Rectal smooth muscle tissue (tissue), 1 donor: ENCODE data around the gene TESK2.
"Not testable (repeated sequence)": the region's sequence is repeated elsewhere in the genome, so short reads cannot be mapped to it uniquely, and the experiment has no call there.

Experiments
- H3K27ac ChIP-seq: one replicate; pipeline ENCODE4 v1.7.0; 2013; ENCODE audit warnings: low read depth, low read length, inconsistent platforms
- H3K27me3 ChIP-seq: one replicate; pipeline ENCODE4 v1.7.0; 2013; ENCODE audit warnings: low read length; ENCODE audit not compliant: control insufficient read depth, insufficient read depth
- H3K36me3 ChIP-seq: one replicate; pipeline ENCODE4 v1.7.0; 2013; ENCODE audit warnings: low read length; ENCODE audit not compliant: control insufficient read depth, insufficient read depth
- H3K4me1 ChIP-seq: one replicate; pipeline ENCODE4 v1.7.0; 2013; ENCODE audit warnings: low read length; ENCODE audit not compliant: control insufficient read depth, insufficient read depth
- H3K4me3 ChIP-seq: one replicate; pipeline ENCODE4 v1.7.0; 2013; ENCODE audit warnings: low read length
- H3K9ac ChIP-seq: one replicate; pipeline ENCODE4 v1.7.0; 2013; ENCODE audit warnings: low read length

Gene TESK2

DNA sequence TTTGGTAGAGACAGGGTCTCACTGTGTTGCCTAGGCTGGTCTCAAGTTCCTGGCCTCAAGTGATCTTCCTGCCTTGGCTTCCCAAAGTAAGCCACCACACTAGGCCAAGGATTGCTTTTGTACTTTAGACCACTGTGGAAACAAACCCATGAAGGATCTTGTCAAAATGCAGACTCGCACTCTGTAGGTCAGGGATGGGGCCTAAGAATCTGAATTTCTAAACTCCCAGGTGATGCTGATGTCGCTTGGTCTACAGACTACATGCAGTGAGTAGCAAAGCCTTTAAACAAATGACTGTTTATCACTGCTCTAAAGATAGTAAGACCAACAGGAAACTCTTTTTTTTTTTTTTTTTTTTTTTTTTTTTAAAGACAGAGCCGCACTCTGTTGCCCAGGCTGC is 96.6 kb downstream of the TESK2 start:
- no peaks in the 10 kb centered on the region for H3K27me3 ChIP-seq
- H3K4me3 ChIP-seq, result no peak overlapping the region
- no peak overlapping the region for H3K9ac ChIP-seq
- H3K27ac ChIP-seq, result no peak overlapping the region
- H3K36me3 ChIP-seq, result no peaks in the 10 kb centered on the region
- H3K4me1 ChIP-seq, result no peaks in the 10 kb centered on the region

DNA sequence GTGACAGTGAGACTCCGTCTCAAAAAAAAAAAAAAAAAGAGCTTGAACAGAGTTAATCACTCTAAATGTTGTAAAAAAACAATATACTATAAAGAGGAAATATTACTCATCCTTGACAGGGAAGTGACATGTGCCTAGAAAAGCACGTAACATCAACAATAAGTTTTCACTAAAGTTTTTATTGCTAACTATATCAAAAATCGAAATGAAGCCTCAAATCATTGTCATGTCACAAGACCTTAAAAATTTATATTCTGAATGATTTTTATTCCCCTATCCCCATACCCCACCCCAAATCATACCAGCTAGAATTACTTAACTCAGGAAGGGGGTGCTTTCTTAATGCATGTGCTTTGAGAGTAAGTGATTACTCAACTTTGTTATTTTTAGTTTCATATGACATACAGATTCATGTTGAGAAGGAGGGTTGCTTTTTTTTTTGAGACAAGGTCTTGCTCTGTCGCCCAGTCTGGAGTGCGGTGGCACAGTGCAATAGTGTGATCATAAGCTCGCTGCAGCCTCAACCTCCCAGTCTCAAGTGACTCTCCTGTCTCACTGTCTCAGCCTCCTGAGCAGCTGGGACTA is 97.2 kb downstream of the TESK2 start:
- Histone ChIP-seq H3K27me3 (no peaks in the 10 kb centered on the region), H3K4me1 (no peaks in the 10 kb centered on the region), H3K9ac (no peak overlapping the region), H3K27ac (no peak overlapping the region), H3K36me3 (no peaks in the 10 kb centered on the region), H3K4me3 (no peak overlapping the region)

- no peaks in the 10 kb centered on the region for H3K27me3 ChIP-seq
- no peak overlapping the region for H3K9ac ChIP-seq
- no peaks in the 10 kb centered on the region for H3K36me3 ChIP-seq
- H3K27ac ChIP-seq, result no peak overlapping the region
- no peaks in the 10 kb centered on the region for H3K4me1 ChIP-seq
- no peak overlapping the region for H3K4me3 ChIP-seq
These were observed 104.7 kb downstream of the TESK2 start for GRCh38 chr1:45386219-45386618.

DNA sequence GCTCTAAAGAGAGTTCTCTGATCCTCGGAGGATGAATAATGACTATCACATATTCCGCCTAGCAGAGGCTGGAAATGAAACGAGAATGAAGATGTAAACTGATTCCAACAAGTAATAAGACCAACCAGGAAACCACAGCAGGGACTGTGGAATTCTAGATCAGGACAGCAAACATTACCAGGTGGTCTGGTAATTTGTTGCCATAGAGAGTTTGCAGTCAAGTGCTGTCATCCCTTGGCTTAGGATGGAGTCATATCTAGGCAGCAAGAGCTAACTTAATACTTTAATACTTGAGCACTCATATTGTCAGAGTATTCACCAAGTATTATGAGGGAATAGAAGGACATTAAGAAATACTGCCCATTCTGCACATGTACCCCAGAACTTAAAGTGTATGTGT is 105.7 kb downstream of the TESK2 start:
- no peaks in the 10 kb centered on the region for H3K4me1 ChIP-seq
- H3K9ac ChIP-seq, result no peak overlapping the region
- H3K36me3 ChIP-seq, result no peaks in the 10 kb centered on the region
- H3K27me3 ChIP-seq, result no peaks in the 10 kb centered on the region
- H3K27ac ChIP-seq, result no peak overlapping the region
- no peak overlapping the region for H3K4me3 ChIP-seq

GRCh38 chr1:45384213-45384612 is 106.8 kb downstream of the TESK2 start:
- not testable (repeated sequence) for H3K9ac ChIP-seq, H3K27me3 ChIP-seq

GRCh38 chr1:45383191-45383590 is 107.8 kb downstream of the TESK2 start:
- Histone ChIP-seq H3K9ac (no peak overlapping the region), H3K4me1 (no peaks in the 10 kb centered on the region), H3K4me3 (no peak overlapping the region), H3K27ac (no peak overlapping the region), H3K36me3 (no peaks in the 10 kb centered on the region), H3K27me3 (no peaks in the 10 kb centered on the region)

More at GRCh38 chr1:45384213-45384612, 106.8 kb downstream of the TESK2 start:
- H3K36me3 ChIP-seq, H3K4me1 ChIP-seq, H3K4me3 ChIP-seq, H3K27ac ChIP-seq: not testable (repeated sequence)

DNA sequence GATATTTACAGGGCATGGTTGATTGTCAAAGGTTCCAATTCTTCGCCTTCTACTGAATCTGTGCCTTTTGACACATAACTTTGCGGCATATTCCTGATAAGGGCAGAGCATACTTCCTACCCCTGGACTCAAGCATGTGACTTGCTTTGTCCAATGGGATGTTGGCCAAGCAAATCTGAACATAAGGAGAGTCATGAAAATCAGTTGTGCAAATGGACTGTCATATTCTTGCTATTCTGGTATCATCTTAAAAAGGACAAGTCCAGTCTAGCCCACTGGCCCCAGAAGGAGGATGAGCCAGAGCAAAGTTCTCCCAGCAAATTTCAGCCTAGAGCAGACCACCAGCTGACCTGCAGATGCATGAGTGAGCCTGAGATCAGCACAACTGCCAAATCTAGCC is 109.7 kb downstream of the TESK2 start:
- no peaks in the 10 kb centered on the region for H3K36me3 ChIP-seq
- H3K27me3 ChIP-seq, result no peaks in the 10 kb centered on the region
- H3K4me1 ChIP-seq, result no peaks in the 10 kb centered on the region
- no peak overlapping the region for H3K4me3 ChIP-seq
- no peak overlapping the region for H3K27ac ChIP-seq
- H3K9ac ChIP-seq, result no peak overlapping the region

DNA sequence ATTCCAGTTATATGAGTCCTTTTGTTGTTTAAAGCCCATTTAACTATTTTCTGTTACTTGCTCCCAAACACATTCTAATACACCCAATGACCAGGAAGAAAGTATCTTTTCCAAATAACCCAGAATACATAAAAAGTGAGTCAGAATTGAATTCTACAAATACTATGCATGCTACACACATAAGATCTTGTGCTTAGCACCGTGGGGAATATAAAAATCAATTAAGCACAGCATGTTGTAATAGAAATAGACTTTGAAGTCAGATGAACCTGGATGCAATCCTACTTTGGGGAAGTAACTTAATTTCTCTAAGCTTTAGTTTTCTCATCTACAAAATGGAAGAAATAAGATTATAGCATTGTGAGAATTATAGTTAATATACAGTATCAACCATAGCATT is 110.2 kb downstream of the TESK2 start:
- no peaks in the 10 kb centered on the region for H3K4me1 ChIP-seq
- no peak overlapping the region for H3K27ac ChIP-seq

DNA sequence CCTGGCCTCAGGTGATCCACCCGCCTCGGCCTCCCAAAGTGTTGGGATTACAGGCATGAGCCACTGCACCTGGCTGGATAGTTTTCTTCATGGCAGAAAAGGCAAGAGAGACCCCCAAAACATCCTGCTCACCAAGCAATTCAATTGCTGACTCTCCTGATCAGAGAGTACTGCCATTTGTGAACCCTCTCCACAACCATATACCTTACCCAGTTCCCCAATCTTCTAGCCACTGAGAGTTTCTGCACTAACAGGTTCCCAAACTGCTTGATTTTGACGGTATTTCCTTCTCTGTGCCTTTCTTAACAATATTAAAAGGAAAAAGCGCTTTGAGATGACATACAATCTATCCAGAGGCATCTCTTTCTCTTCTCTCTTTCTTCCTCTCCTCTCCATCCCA is 110.8 kb downstream of the TESK2 start:
- no peak overlapping the region for H3K9ac ChIP-seq
- no peaks in the 10 kb centered on the region for H3K4me1 ChIP-seq
- no peak overlapping the region for H3K4me3 ChIP-seq
- no peak overlapping the region for H3K27ac ChIP-seq
- no peaks in the 10 kb centered on the region for H3K27me3 ChIP-seq
- H3K36me3 ChIP-seq, result no peaks in the 10 kb centered on the region

More for the DNA sequence above, 110.2 kb downstream of the TESK2 start:
- H3K36me3 ChIP-seq, result no peaks in the 10 kb centered on the region
- H3K9ac ChIP-seq, result no peak overlapping the region
- no peak overlapping the region for H3K4me3 ChIP-seq
- H3K27me3 ChIP-seq, result no peaks in the 10 kb centered on the region

DNA sequence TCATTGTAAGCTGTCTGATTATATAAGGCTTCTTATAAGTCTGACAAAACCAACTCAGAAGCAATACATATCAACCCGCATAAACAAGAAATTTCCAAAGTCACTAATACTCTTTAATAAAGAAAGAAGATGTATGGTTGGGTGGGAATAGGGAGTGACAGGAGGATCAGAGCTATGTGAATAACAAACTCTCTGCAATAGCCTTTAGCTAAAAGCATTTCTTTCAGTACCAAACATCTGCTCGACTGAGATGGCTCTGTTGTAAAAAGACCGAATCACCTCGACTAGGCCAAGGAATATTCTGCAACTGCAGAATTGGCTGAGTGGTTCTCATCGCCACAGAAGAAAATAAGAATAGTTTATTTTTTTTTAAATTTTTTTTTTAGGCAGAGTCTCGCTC is 111.4 kb downstream of the TESK2 start:
- Histone ChIP-seq H3K9ac (no peak overlapping the region), H3K4me3 (no peak overlapping the region), H3K4me1 (no peaks in the 10 kb centered on the region), H3K27me3 (no peaks in the 10 kb centered on the region), H3K36me3 (no peaks in the 10 kb centered on the region), H3K27ac (no peak overlapping the region)

DNA sequence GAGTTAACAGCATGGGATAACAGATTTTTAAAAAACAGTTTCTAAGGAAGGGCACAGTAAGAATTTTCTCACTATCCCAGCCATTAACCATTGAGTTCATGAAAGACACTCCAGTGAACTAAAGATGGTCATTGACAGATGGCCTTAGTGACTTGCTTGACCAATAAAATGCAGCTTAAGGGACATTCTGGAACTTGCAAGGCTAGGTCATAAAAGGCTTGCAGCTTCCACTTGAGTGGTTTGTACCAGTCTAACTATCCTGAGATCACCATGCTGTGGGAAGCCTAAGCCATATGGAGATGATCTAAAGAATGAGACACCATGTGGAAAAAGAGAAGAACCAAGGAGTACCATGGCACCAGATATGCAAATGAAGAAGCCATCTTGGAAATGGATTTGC is 112.8 kb downstream of the TESK2 start:
- Histone ChIP-seq H3K9ac (no peak overlapping the region), H3K36me3 (no peaks in the 10 kb centered on the region)

GRCh38 chr1:45375104-45376090 is 115.6 kb downstream of the TESK2 start:
- Histone ChIP-seq H3K27me3 (no peaks in the 10 kb centered on the region), H3K9ac (no peak overlapping the region), H3K4me3 (no peak overlapping the region), H3K4me1 (peaks cover 3% of the 10 kb centered on the region), H3K36me3 (no peaks in the 10 kb centered on the region), H3K27ac (no peak overlapping the region)

More for the DNA sequence above, 112.8 kb downstream of the TESK2 start:
- Histone ChIP-seq H3K27ac (no peak overlapping the region), H3K4me3 (no peak overlapping the region), H3K4me1 (peaks cover 3% of the 10 kb centered on the region), H3K27me3 (no peaks in the 10 kb centered on the region)

DNA sequence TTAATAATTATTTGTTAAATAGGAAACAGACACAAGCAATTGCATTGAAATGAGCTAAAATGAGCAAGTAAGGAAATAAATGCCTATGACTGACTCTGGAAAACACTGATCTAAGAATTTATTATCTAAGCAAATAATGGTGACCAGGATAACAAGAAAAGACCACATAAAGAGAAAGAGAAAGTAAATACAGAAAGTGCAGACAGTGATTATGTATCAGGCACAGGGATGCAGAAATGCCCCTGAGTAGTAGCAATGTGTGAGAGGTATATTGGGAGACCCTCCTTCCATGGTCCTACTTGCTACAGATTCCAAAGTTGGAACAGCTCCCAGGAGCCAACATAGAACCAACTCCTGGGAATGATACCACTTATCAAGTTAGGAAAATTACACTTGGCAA is 117.4 kb downstream of the TESK2 start:
- no peak overlapping the region for H3K27ac ChIP-seq
- no peak overlapping the region for H3K9ac ChIP-seq
- no peaks in the 10 kb centered on the region for H3K27me3 ChIP-seq
- H3K36me3 ChIP-seq, result no peaks in the 10 kb centered on the region
- H3K4me3 ChIP-seq, result no peak overlapping the region
- peaks cover 3% of the 10 kb centered on the region for H3K4me1 ChIP-seq
